ENCODE results near the gene TUBGCP3. TPM values are rescaled to one million over a fixed set of nuclear protein-coding genes. Genes with fewer than 3 reads are reported as not detected.
A peak's percentile ranks its signal among the peaks of the same experiment; 100 is the strongest.

TUBGCP3 gene
- total RNA-seq, 1 donor from 2014 or later = 16.3 TPM

GRCh38 chr13:112618501-112618900 is 30.5 kb upstream of the TUBGCP3 start:
- H3K4me1 Mint-ChIP-seq (ENCODE audit: low read depth) = no peaks in the 10 kb centered on the region
- no peaks in the 10 kb centered on the region for H3K9me3 Mint-ChIP-seq (ENCODE audit: low read depth)
- H3K27me3 Mint-ChIP-seq (ENCODE audit: low read depth) = peaks cover 49% of the 10 kb centered on the region
- H3K4me3 Mint-ChIP-seq (ENCODE audit: unreplicated experiment) = no peak overlapping the region
- no peaks in the 10 kb centered on the region for H3K36me3 Mint-ChIP-seq (ENCODE audit: low read depth)
- DNase-seq (ENCODE audit: low spot score) = no peak
- TF ChIP-seq CTCF (IDR thresholded peaks at IDR 0.05) = no peak
- no peak overlapping the region for H3K27ac Mint-ChIP-seq (ENCODE audit: unreplicated experiment)

- Mint-ChIP-seq H3K4me3 (ENCODE audit: unreplicated experiment) (no peak overlapping the region), H3K4me1 (ENCODE audit: low read depth) (no peaks in the 10 kb centered on the region), H3K27ac (ENCODE audit: unreplicated experiment) (no peak overlapping the region), H3K36me3 (ENCODE audit: low read depth) (no peaks in the 10 kb centered on the region), H3K9me3 (ENCODE audit: low read depth) (no peaks in the 10 kb centered on the region), H3K27me3 (ENCODE audit: low read depth) (peaks cover 46% of the 10 kb centered on the region)
- no peak for DNase-seq (ENCODE audit: low spot score)
- no peak for TF ChIP-seq CTCF (IDR thresholded peaks at IDR 0.05)
These were observed 29.9 kb upstream of the TUBGCP3 start for GRCh38 chr13:112617754-112618375.

- TF ChIP-seq CTCF (IDR thresholded peaks at IDR 0.05) = peak; percentile 77
- H3K27ac Mint-ChIP-seq (ENCODE audit: unreplicated experiment) = no peak overlapping the region
- H3K27me3 Mint-ChIP-seq (ENCODE audit: low read depth) = peaks cover 39% of the 10 kb centered on the region
- no peaks in the 10 kb centered on the region for H3K9me3 Mint-ChIP-seq (ENCODE audit: low read depth)
- no peak overlapping the region for H3K4me3 Mint-ChIP-seq (ENCODE audit: unreplicated experiment)
- H3K36me3 Mint-ChIP-seq (ENCODE audit: low read depth) = no peaks in the 10 kb centered on the region
- no peaks in the 10 kb centered on the region for H3K4me1 Mint-ChIP-seq (ENCODE audit: low read depth)
- DNase-seq (ENCODE audit: low spot score) = no peak
These were observed 28.8 kb upstream of the TUBGCP3 start for GRCh38 chr13:112616586-112617362.

- Mint-ChIP-seq H3K9me3 (ENCODE audit: low read depth) (no peaks in the 10 kb centered on the region), H3K36me3 (ENCODE audit: low read depth) (no peaks in the 10 kb centered on the region), H3K4me1 (ENCODE audit: low read depth) (no peaks in the 10 kb centered on the region), H3K4me3 (ENCODE audit: unreplicated experiment) (no peak overlapping the region), H3K27me3 (ENCODE audit: low read depth) (peaks cover 39% of the 10 kb centered on the region), H3K27ac (ENCODE audit: unreplicated experiment) (no peak overlapping the region)
- no peak for DNase-seq (ENCODE audit: low spot score)
- TF ChIP-seq CTCF (IDR thresholded peaks at IDR 0.05) = no peak
These were observed 27.4 kb upstream of the TUBGCP3 start for GRCh38 chr13:112615391-112615790.

GRCh38 chr13:112614835-112615234 is 26.9 kb upstream of the TUBGCP3 start:
- Mint-ChIP-seq H3K4me3 (ENCODE audit: unreplicated experiment) (no peak overlapping the region), H3K36me3 (ENCODE audit: low read depth) (no peaks in the 10 kb centered on the region), H3K27ac (ENCODE audit: unreplicated experiment) (no peak overlapping the region), H3K9me3 (ENCODE audit: low read depth) (no peaks in the 10 kb centered on the region), H3K4me1 (ENCODE audit: low read depth) (no peaks in the 10 kb centered on the region), H3K27me3 (ENCODE audit: low read depth) (peaks cover 39% of the 10 kb centered on the region)
- DNase-seq (ENCODE audit: low spot score) = no peak
- TF ChIP-seq CTCF (IDR thresholded peaks at IDR 0.05) = no peak

Measured in chondrocyte (in vitro differentiated cells).